Endometrial microvascular endothelial cells (primary cell): ENCODE results near the gene WDR62. TPM values are rescaled to one million over a fixed set of nuclear protein-coding genes. Genes with fewer than 3 reads are reported as not detected.
"Not testable (repeated sequence)": the region's sequence is repeated elsewhere in the genome, so short reads cannot be mapped to it uniquely, and the experiment has no call there.

ENCODE experiments used
- in situ Hi-C: cut with HindIII; loops from 2 replicates; pipeline ENCODE4 v1.10.0; 2017; ENCODE audit warnings: low sequenced_read_pairs, low pct_unique_long_range_greater_than_20kb; ENCODE audit errors: inconsistent ontology term
- total RNA-seq: library from RNA; depleted of rRNA; stranded (reverse); fragments of >200 nt; gene quantifications from one replicate; pipeline ENCODE4 v1.2.3, GENCODE V29; 2015; ENCODE audit errors: inconsistent ontology term

Gene WDR62
- total RNA-seq, 1 donor from 2014 or later = 11.5 TPM

GRCh38 chr19:36068810-36069499, 14.3 kb downstream of the WDR62 start:
- in situ Hi-C loops = not testable (repeated sequence)

- in situ Hi-C loops = no loop called here
Observed at GRCh38 chr19:36072081-36072480, 17.4 kb downstream of the WDR62 start.

GRCh38 chr19:36073121-36073876, 18.6 kb downstream of the WDR62 start:
- in situ Hi-C loops = no loop called here

GRCh38 chr19:36079389-36079945, 24.8 kb downstream of the WDR62 start:
- in situ Hi-C loops = no loop called here

GRCh38 chr19:36081385-36081784, 26.7 kb downstream of the WDR62 start:
- in situ Hi-C loops = no loop called here

GRCh38 chr19:36081894-36082293, 27.2 kb downstream of the WDR62 start:
- in situ Hi-C loops = no loop called here

- in situ Hi-C loops = no loop called here
Observed at GRCh38 chr19:36082916-36083315, 28.2 kb downstream of the WDR62 start.

- in situ Hi-C loops = no loop called here
Observed at GRCh38 chr19:36084231-36085009, 29.7 kb downstream of the WDR62 start.

- in situ Hi-C loops = no loop called here
Observed at GRCh38 chr19:36086326-36086725, 31.6 kb downstream of the WDR62 start.

GRCh38 chr19:36089847-36090246, 35.1 kb downstream of the WDR62 start:
- in situ Hi-C loops = no loop called here

- in situ Hi-C loops = no loop called here
Observed at GRCh38 chr19:36090910-36091695, 36.4 kb downstream of the WDR62 start.

GRCh38 chr19:36092566-36092965, 37.9 kb downstream of the WDR62 start:
- in situ Hi-C loops = no loop called here

GRCh38 chr19:36093146-36093662, 38.5 kb downstream of the WDR62 start:
- in situ Hi-C loops = no loop called here

- in situ Hi-C loops = no loop called here
Observed at GRCh38 chr19:36093687-36094086, 39.0 kb downstream of the WDR62 start.

- in situ Hi-C loops = no loop called here
Observed at GRCh38 chr19:36097036-36097435, 42.3 kb downstream of the WDR62 start.

GRCh38 chr19:36099166-36099785, 44.6 kb downstream of the WDR62 start:
- in situ Hi-C loops = no loop called here

GRCh38 chr19:36100476-36100875, 45.8 kb downstream of the WDR62 start:
- in situ Hi-C loops = no loop called here
